Keratinocyte (primary cell): ENCODE measurements around the gene DSCAML1. TPM values are rescaled to one million over a fixed set of nuclear protein-coding genes. Genes with fewer than 3 reads are reported as not detected.

Source experiments
- DNase-seq: peaks from one replicate; pipeline ENCODE4 v3.0.0-alpha.2; 2011; ENCODE audit warnings: low read depth, missing footprints, low spot score
- FAIRE-seq: peaks from 2 replicates; lab custom pipeline; 2011; peaks lifted over from hg19 to GRCh38; lab: Jason Lieb, UNC
- H2AFZ ChIP-seq: 2 replicates; pipeline ENCODE4 v1.6.0; 2012; ENCODE audit warnings: low read length, control low read depth, inconsistent platforms; ENCODE audit not compliant: control insufficient read depth
- H3K27ac ChIP-seq: 2 replicates; pipeline ENCODE4 v1.5.1; 2011; ENCODE audit warnings: low read length; ENCODE audit not compliant: control insufficient read depth, insufficient read depth
- H3K27me3 ChIP-seq: 3 replicates; pipeline ENCODE4 v1.6.0; 2011; ENCODE audit warnings: low read length; ENCODE audit not compliant: control insufficient read depth, insufficient read depth; ENCODE audit errors: extremely low read depth
- H3K36me3 ChIP-seq, 2 experiments: 2 replicates in 1 of 2; 3 replicates in 1 of 2; pipeline ENCODE4 v1.5.1; 2011; ENCODE audit warnings: low read length in 2 of 2, mild to moderate bottlenecking in 1 of 2; ENCODE audit not compliant: control insufficient read depth in 2 of 2, insufficient read depth in 2 of 2; ENCODE audit errors: extremely low read depth in 1 of 2
- H3K4me1 ChIP-seq: 3 replicates; pipeline ENCODE4 v1.5.1; 2011; ENCODE audit warnings: low read length; ENCODE audit not compliant: control insufficient read depth, insufficient read depth; ENCODE audit errors: extremely low read depth
- H3K4me2 ChIP-seq: 3 replicates; pipeline ENCODE4 v1.6.0; 2011; ENCODE audit warnings: low read depth, low read length; ENCODE audit not compliant: control insufficient read depth, insufficient read depth; ENCODE audit errors: extremely low read depth
- H3K4me3 ChIP-seq, 3 experiments: fragments of 200-600 bp in 1 of 3; sonication (generic) in 1 of 3; 2 replicates in 2 of 3; 3 replicates in 1 of 3; pipeline ENCODE4 v1.5.1; 2011 to 2016; ENCODE audit warnings: low read length in 3 of 3, mild to moderate bottlenecking in 3 of 3, control low read depth in 2 of 3, inconsistent platforms in 1 of 3, low read depth in 1 of 3, mixed read lengths in 1 of 3, mixed run types in 1 of 3, moderate library complexity in 1 of 3; ENCODE audit not compliant: control insufficient read depth in 2 of 3, insufficient read depth in 2 of 3; ENCODE audit errors: extremely low read depth in 1 of 3
- H3K79me2 ChIP-seq: 2 replicates; pipeline ENCODE4 v1.6.0; 2012; ENCODE audit warnings: low read length; ENCODE audit not compliant: control insufficient read depth, insufficient read depth
- H3K9ac ChIP-seq: 3 replicates; pipeline ENCODE4 v1.6.0; 2011; ENCODE audit warnings: low read length; ENCODE audit not compliant: control insufficient read depth, insufficient read depth; ENCODE audit errors: extremely low read depth
- H3K9me1 ChIP-seq: 3 replicates; pipeline ENCODE4 v1.6.0; 2011; ENCODE audit warnings: low read length; ENCODE audit not compliant: control insufficient read depth, insufficient read depth; ENCODE audit errors: extremely low read depth
- H3K9me3 ChIP-seq: 2 replicates; pipeline ENCODE4 v1.5.1; 2012; ENCODE audit warnings: low read depth, low read length; ENCODE audit not compliant: control insufficient read depth
- H4K20me1 ChIP-seq: 3 replicates; pipeline ENCODE4 v1.6.0; 2011; ENCODE audit warnings: low read length; ENCODE audit not compliant: control insufficient read depth, insufficient read depth; ENCODE audit errors: extremely low read depth
- CTCF ChIP-seq, 3 experiments: IDR thresholded peaks in 1 of 3; conservative IDR thresholded peaks in 1 of 3; optimal IDR thresholded peaks in 1 of 3; 2 replicates in 2 of 3; 3 replicates in 1 of 3; pipeline versions ENCODE3 to v1.5.1; 2011; ENCODE audit warnings: low read length in 3 of 3, mild to moderate bottlenecking in 3 of 3, moderate library complexity in 2 of 3, control low read depth in 1 of 3, inconsistent platforms in 1 of 3; ENCODE audit not compliant: insufficient read depth in 2 of 3; ENCODE audit errors: extremely low read depth in 1 of 3
- EZH2 ChIP-seq: IDR thresholded peaks from one replicate; pipeline ENCODE4 v1.6.1; 2012; ENCODE audit warnings: inconsistent platforms, mild to moderate bottlenecking, low read length, moderate library complexity
- dilution Hi-C: fragments of 300-500 bp; cut with MboI; formaldehyde crosslinking; loops from one replicate; pipeline ENCODE4 v1.7.0; 2020; ENCODE audit warnings: low sequenced_read_pairs; ENCODE audit not compliant: extremely low pct_ligation_motif_present
- polyA plus RNA-seq, 5 experiments: library from polyadenylated mRNA; depleted of rRNA in 3 of 5; stranded (reverse) in 3 of 5; stranded (forward) in 1 of 5; unstranded in 1 of 5; fragments of >200 nt; gene quantifications; 1 replicate in 1 of 5; 2 replicates in 3 of 5; 3 replicates in 1 of 5; pipeline versions ENCODE4 v1.2.1 to v1.2.3, GENCODE V29; 2011 to 2012; ENCODE audit warnings: missing spikeins in 2 of 5, low read depth in 1 of 5, low replicate concordance in 1 of 5

Gene DSCAML1
- polyA plus RNA-seq, 1 donor (not counting 4 experiments of a cell fraction or from before 2014, with no cell fraction given): not detected

GRCh38 chr11:117642835-117643234 lies 154.2 kb downstream of the DSCAML1 start:
- no peaks in the 10 kb centered on the region for H3K9me3 ChIP-seq
- dilution Hi-C loops: no loop called here
- DNase-seq: no peak
- H3K4me2 ChIP-seq: no peak overlapping the region
- no peaks in the 10 kb centered on the region for H4K20me1 ChIP-seq
- H3K9me1 ChIP-seq: no peaks in the 10 kb centered on the region
- no peak overlapping the region for H3K4me3 ChIP-seq
- H3K27me3 ChIP-seq: peaks cover 15% of the 10 kb centered on the region
- H3K9ac ChIP-seq: no peak overlapping the region
- H3K36me3 ChIP-seq: no peaks in the 10 kb centered on the region
- FAIRE-seq: no peak
- H2AFZ ChIP-seq: no peak overlapping the region
- no peak overlapping the region for H3K27ac ChIP-seq
- TF ChIP-seq CTCF (optimal IDR thresholded peaks at IDR 0.05 in 1 of 3, IDR thresholded peaks at IDR 0.05 in 1 of 3, conservative IDR thresholded peaks at IDR 0.05 in 1 of 3; ENCODE audit: extremely low read depth in 1 of 3, insufficient read depth in 2 of 3, low read length in 3 of 3) (no peak), EZH2 (no peak)
- no peaks in the 10 kb centered on the region for H3K79me2 ChIP-seq
- no peaks in the 10 kb centered on the region for H3K4me1 ChIP-seq

GRCh38 chr11:117642396-117642795 lies 154.6 kb downstream of the DSCAML1 start:
- dilution Hi-C loops: no loop called here
- Histone ChIP-seq H3K4me3 (no peak overlapping the region), H3K4me1 (no peaks in the 10 kb centered on the region), H3K36me3 (no peaks in the 10 kb centered on the region), H3K4me2 (no peak overlapping the region), H2AFZ (no peak overlapping the region), H3K9ac (no peak overlapping the region), H3K27ac (no peak overlapping the region), H3K79me2 (no peaks in the 10 kb centered on the region), H4K20me1 (no peaks in the 10 kb centered on the region), H3K27me3 (peaks cover 15% of the 10 kb centered on the region), H3K9me3 (no peaks in the 10 kb centered on the region), H3K9me1 (no peaks in the 10 kb centered on the region)
- FAIRE-seq (no peak), DNase-seq (no peak)
- TF ChIP-seq CTCF (optimal IDR thresholded peaks at IDR 0.05 in 1 of 3, IDR thresholded peaks at IDR 0.05 in 1 of 3, conservative IDR thresholded peaks at IDR 0.05 in 1 of 3; ENCODE audit: extremely low read depth in 1 of 3, insufficient read depth in 2 of 3, low read length in 3 of 3): no peak
- TF ChIP-seq EZH2: no peak
